Lower lobe of right lung (tissue), 2 donors: Measurements from ENCODE around the gene GNRH2. TPM values are rescaled to one million over a fixed set of nuclear protein-coding genes. Genes with fewer than 3 reads are reported as not detected.
A peak's percentile ranks its signal among the peaks of the same experiment; 100 is the strongest.
"Not testable (repeated sequence)": the region's sequence is repeated elsewhere in the genome, so short reads cannot be mapped to it uniquely, and the experiment has no call there.

Experiments used
- ATAC-seq, 2 donors: fragments of 200-7000 bp; cut with Tn5 transposase; one replicate each; pipeline ENCODE4 v1.9.1; 2020 to 2022; ENCODE audit warnings: mild to moderate bottlenecking in 2 of 2, moderate library complexity in 2 of 2
- DNase-seq: peaks from one replicate; pipeline ENCODE4 v3.0.0-alpha.2; 2020
- H3K27ac ChIP-seq: fragments of 200-600 bp; one replicate; pipeline ENCODE4 v1.8.0; 2022
- H3K27me3 ChIP-seq: fragments of 200-600 bp; one replicate; pipeline ENCODE4 v1.8.0; 2022; ENCODE audit warnings: low read depth
- H3K36me3 ChIP-seq: fragments of 200-600 bp; one replicate; pipeline ENCODE4 v1.8.0; 2022; ENCODE audit warnings: mild to moderate bottlenecking
- H3K4me1 ChIP-seq: fragments of 200-600 bp; one replicate; pipeline ENCODE4 v1.8.0; 2022
- H3K4me3 ChIP-seq: fragments of 200-600 bp; one replicate; pipeline ENCODE4 v1.8.0; 2022; ENCODE audit warnings: mild to moderate bottlenecking
- H3K9me3 ChIP-seq: fragments of 200-600 bp; one replicate; pipeline ENCODE4 v1.8.0; 2022
- intact Hi-C: fragments of 100-400 bp; cut with DNase I; formaldehyde crosslinking; loops from one replicate; pipeline ENCODE4 v1.11.0; 2022
- total RNA-seq: library from RNA; stranded (reverse); fragmentation: NEBNext Ultra II Directional; extraction: Animal tissue kit (Norgen Biotek cat#: 25700); gene quantifications from one replicate; pipeline ENCODE4 v1.2.1, GENCODE V29; 2021
- TF ChIP-seq, protein P1 (sequence below): fragments of 200-600 bp; IDR thresholded peaks from one replicate; pipeline ENCODE4 v1.8.0; 2022; ENCODE audit warnings: antibody characterized with exemption, mild to moderate bottlenecking
- donor health status: DM: no; HTN: yes; CAD: no; lungs with severe emphysema.

GNRH2 gene
- total RNA-seq, 1 donor from 2014 or later: not detected

DNA sequence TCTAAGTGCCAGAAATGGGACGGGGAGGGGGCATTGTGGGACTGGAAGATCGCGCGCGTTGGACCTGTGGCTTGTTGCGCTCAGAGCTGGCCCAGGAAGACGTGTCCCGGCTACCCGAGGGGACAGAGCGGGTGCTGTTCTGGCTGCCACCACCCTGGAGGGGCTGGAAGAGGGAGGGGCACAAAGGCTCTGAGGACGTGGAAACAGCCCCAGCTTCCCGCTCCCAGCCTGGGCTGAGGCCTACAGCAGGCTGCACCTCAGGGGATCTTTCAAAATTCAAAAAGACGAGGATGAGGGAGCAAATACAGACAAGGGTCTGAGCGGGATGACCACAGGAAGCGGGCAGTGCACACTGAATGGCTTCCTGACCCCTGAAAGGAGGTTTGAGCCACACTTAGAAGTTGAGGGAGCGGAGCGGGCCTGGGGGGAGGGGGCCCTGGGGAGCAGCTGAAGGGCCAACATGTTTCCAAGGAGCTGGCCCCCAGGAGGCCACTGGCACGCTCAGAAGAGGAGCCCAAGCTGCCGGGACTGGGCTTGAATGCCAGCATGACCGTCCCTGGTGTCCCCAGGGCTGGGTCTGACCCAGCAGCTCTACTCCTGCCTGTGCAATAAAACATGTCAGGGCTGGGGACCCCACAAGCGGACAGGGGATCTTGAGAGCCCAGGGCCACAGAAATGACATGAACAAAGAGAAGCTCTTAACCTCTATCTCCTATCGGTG lies 29.3 kb downstream of the GNRH2 start:
- peaks cover 23% of the 10 kb centered on the region for H3K27me3 ChIP-seq
- DNase-seq (no peak), ATAC-seq (no peak)
- TF ChIP-seq, protein P1, sequence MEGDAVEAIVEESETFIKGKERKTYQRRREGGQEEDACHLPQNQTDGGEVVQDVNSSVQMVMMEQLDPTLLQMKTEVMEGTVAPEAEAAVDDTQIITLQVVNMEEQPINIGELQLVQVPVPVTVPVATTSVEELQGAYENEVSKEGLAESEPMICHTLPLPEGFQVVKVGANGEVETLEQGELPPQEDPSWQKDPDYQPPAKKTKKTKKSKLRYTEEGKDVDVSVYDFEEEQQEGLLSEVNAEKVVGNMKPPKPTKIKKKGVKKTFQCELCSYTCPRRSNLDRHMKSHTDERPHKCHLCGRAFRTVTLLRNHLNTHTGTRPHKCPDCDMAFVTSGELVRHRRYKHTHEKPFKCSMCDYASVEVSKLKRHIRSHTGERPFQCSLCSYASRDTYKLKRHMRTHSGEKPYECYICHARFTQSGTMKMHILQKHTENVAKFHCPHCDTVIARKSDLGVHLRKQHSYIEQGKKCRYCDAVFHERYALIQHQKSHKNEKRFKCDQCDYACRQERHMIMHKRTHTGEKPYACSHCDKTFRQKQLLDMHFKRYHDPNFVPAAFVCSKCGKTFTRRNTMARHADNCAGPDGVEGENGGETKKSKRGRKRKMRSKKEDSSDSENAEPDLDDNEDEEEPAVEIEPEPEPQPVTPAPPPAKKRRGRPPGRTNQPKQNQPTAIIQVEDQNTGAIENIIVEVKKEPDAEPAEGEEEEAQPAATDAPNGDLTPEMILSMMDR: no peak
- intact Hi-C loops: no loop called here
- peaks cover 9% of the 10 kb centered on the region for H3K4me1 ChIP-seq
- H3K36me3 ChIP-seq: no peaks in the 10 kb centered on the region
- no peaks in the 10 kb centered on the region for H3K9me3 ChIP-seq
- H3K27ac ChIP-seq: no peak overlapping the region
- peak overlapping the region; percentile 59 for H3K4me3 ChIP-seq

GRCh38 chr20:3073251-3073643 lies 29.8 kb downstream of the GNRH2 start:
- peaks cover 23% of the 10 kb centered on the region for H3K27me3 ChIP-seq
- H3K9me3 ChIP-seq, H3K4me3 ChIP-seq, intact Hi-C loops, ATAC-seq, H3K4me1 ChIP-seq, DNase-seq, H3K27ac ChIP-seq, H3K36me3 ChIP-seq: not testable (repeated sequence)

DNA sequence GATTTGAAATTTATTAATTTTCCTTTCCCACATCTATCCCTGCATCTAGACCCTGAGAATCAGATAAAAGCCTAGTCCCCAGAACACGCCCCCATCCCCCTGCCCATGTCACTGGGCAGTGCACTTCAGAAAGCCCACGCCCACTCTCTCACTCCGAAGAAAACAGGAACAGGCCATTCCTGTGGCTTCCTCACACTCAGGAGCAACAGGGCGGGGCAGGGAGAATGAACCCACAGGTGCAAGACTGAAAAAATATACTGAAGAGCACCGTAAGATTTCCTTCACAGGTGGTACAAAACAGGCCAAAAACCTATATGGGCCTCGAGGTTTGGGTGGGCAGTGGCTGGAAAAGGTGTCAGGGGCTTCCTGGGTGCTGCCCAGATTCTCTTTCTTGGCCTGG lies 31.4 kb downstream of the GNRH2 start:
- H3K4me1 ChIP-seq: peaks cover 9% of the 10 kb centered on the region
- H3K9me3 ChIP-seq: no peaks in the 10 kb centered on the region
- no peak overlapping the region for H3K4me3 ChIP-seq
- DNase-seq (no peak), ATAC-seq (peak in 1 of 2 donors; percentile 65)
- H3K27me3 ChIP-seq: peaks cover 23% of the 10 kb centered on the region
- intact Hi-C loops: no loop called here
- TF ChIP-seq, protein P1: no peak
- no peaks in the 10 kb centered on the region for H3K36me3 ChIP-seq
- H3K27ac ChIP-seq: no peak overlapping the region

DNA sequence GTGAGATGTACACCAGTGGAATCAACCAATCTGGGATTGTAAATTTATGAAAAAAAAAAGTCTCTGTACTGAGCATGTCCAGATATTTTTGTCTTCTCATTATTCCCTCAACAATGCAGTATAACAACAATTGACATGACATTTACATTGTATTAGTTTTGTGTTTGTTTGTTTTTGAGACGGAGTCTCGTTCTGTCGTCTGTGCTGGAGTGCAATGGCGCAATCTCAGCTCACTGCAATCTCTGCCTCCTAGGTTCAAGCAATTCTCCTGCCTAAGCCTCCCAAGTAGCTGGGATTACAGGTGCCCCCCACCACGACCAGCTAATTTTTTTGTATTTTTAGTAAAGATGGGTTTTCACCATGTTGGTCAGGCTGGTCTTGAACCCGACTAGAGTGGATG lies 31.9 kb downstream of the GNRH2 start:
- H3K36me3 ChIP-seq, H3K27ac ChIP-seq, DNase-seq, intact Hi-C loops, ATAC-seq, H3K4me1 ChIP-seq, H3K9me3 ChIP-seq, H3K4me3 ChIP-seq: not testable (repeated sequence)
- peaks cover 23% of the 10 kb centered on the region for H3K27me3 ChIP-seq

GRCh38 chr20:3077618-3078134 lies 34.3 kb downstream of the GNRH2 start:
- no peak overlapping the region for H3K27ac ChIP-seq
- intact Hi-C loops: no loop called here
- TF ChIP-seq, protein P1: no peak
- H3K9me3 ChIP-seq: no peaks in the 10 kb centered on the region
- ATAC-seq: no peak
- DNase-seq: no peak
- H3K4me3 ChIP-seq: no peak overlapping the region
- H3K4me1 ChIP-seq: peaks cover 5% of the 10 kb centered on the region
- no peaks in the 10 kb centered on the region for H3K36me3 ChIP-seq
- peaks cover 25% of the 10 kb centered on the region for H3K27me3 ChIP-seq

DNA sequence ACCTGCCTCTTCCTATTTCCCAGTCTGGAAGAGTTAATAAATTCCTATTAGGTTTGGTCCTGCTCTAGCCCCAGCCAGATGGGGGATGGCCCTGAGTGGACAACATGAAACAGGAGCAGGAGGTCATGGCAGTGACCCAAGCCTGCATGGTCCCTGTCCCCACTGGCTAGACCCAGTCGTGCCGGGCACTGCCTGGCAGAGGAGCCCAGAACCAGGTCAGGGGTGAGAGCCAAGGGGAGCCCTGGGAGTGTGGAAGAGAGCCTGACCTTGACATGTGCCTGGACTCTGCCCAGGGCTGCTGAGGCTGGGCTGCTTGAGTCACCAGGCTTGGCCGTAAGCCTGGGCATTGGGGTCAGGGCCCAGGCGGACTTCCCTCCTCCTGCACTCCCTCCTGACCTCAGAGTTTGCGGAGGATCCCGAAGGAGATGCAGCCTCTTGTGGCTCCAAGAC lies 37.5 kb downstream of the GNRH2 start:
- TF ChIP-seq, protein P1: no peak
- no peaks in the 10 kb centered on the region for H3K36me3 ChIP-seq
- no peaks in the 10 kb centered on the region for H3K9me3 ChIP-seq
- no peak overlapping the region for H3K4me3 ChIP-seq
- peak in 1 of 2 donors; percentile 21 for ATAC-seq
- DNase-seq: no peak
- H3K4me1 ChIP-seq: peaks cover 16% of the 10 kb centered on the region
- H3K27me3 ChIP-seq: peaks cover 51% of the 10 kb centered on the region
- intact Hi-C loops: no loop called here
- no peak overlapping the region for H3K27ac ChIP-seq
